Measurements from ENCODE around the gene RAD51B.

GRCh38 chr14:68543516-68543915, 723.9 kb downstream of the RAD51B start:
- TF ChIP-seq, protein P1, sequence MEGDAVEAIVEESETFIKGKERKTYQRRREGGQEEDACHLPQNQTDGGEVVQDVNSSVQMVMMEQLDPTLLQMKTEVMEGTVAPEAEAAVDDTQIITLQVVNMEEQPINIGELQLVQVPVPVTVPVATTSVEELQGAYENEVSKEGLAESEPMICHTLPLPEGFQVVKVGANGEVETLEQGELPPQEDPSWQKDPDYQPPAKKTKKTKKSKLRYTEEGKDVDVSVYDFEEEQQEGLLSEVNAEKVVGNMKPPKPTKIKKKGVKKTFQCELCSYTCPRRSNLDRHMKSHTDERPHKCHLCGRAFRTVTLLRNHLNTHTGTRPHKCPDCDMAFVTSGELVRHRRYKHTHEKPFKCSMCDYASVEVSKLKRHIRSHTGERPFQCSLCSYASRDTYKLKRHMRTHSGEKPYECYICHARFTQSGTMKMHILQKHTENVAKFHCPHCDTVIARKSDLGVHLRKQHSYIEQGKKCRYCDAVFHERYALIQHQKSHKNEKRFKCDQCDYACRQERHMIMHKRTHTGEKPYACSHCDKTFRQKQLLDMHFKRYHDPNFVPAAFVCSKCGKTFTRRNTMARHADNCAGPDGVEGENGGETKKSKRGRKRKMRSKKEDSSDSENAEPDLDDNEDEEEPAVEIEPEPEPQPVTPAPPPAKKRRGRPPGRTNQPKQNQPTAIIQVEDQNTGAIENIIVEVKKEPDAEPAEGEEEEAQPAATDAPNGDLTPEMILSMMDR (IDR thresholded peaks at IDR 0.05): no peak
- no peak for TF ChIP-seq POLR2A (IDR thresholded peaks at IDR 0.05)

All from ovary (tissue), 3 donors.